ENCODE measurements around the gene CD83. TPM values are rescaled to one million over a fixed set of nuclear protein-coding genes. Genes with fewer than 3 reads are reported as not detected.

The CD83 gene
- total RNA-seq, 1 experiment from 2014 or later: 7.0 TPM

- H3T11ph ChIP-seq (ENCODE audit: low read length): no peak overlapping the region
- peaks cover 14% of the 10 kb centered on the region for H3K27me3 Mint-ChIP-seq (ENCODE audit: low read depth)
- peaks cover 0 to 5% (median 4%) of the 10 kb centered on the region in 3 experiments; a peak in 3 of 7 replicates for H3K36me3 Mint-ChIP-seq (ENCODE audit: insufficient read depth in 1 of 3, low read depth in 3 of 3)
These were observed 16.6 kb upstream of the CD83 start for GRCh38 chr6:14100966-14101365.

More at GRCh38 chr6:14100966-14101365, 16.6 kb upstream of the CD83 start:
- Mint-ChIP-seq H3K4me1 (0 out of 4 replicates have a peak, but pooled peaks cover 0 to 3% of the 10 kb centered on the region in 2 experiments), H3K9me3 (peaks cover 5% of the 10 kb centered on the region in 2 experiments; a peak in 4 of 5 replicates), H3K4me3 (no peak overlapping the region), H3K27ac (no peak overlapping the region)
- no peak overlapping the region for H3K4me2 ChIP-seq (ENCODE audit: insufficient read depth, insufficient read length, low read length)
- H3K14ac ChIP-seq (ENCODE audit: insufficient read depth, low read length): no peak overlapping the region
- H2BK20ac ChIP-seq (ENCODE audit: low read depth, low read length, poor library complexity, severe bottlenecking): no peak overlapping the region
- H3K79me2 ChIP-seq (ENCODE audit: insufficient read depth, low read length): no peaks in the 10 kb centered on the region
- no peaks in the 10 kb centered on the region for H3K27me3 ChIP-seq (ENCODE audit: insufficient read depth, low read length)
- no peaks in the 10 kb centered on the region for H3K79me1 ChIP-seq (ENCODE audit: insufficient read depth, low read depth, low read length, poor library complexity, severe bottlenecking)
- no peaks in the 10 kb centered on the region for H4K20me1 ChIP-seq (ENCODE audit: control insufficient read depth, insufficient read depth, insufficient read length)
- no peak overlapping the region for H2AFZ ChIP-seq (ENCODE audit: low read length)
- no peak overlapping the region for H3K9ac ChIP-seq (ENCODE audit: extremely low read depth, insufficient read length, low read length)
- H4K8ac ChIP-seq (replicated peaks; ENCODE audit: insufficient read length, low read depth, low read length): no peak overlapping the region
- no peak overlapping the region for H2AK5ac ChIP-seq (ENCODE audit: insufficient read length, low read length)
- H4K5ac ChIP-seq (ENCODE audit: insufficient read length, low read depth, low read length): no peak overlapping the region
- WGBS (ENCODE audit: extremely low coverage, insufficient read length, low lambda C conversion rate): no CpG with 5 or more reads among the region's 5 CpGs
- H3K18ac ChIP-seq (ENCODE audit: insufficient read length, low read depth, low read length): no peak overlapping the region
- H3K56ac ChIP-seq (ENCODE audit: insufficient read length, low read depth, low read length): no peak overlapping the region
- no peak overlapping the region for H2BK120ac ChIP-seq (ENCODE audit: low read depth, low read length, poor library complexity, severe bottlenecking)
- DNase-seq: no peak
- H3K4ac ChIP-seq (ENCODE audit: low read depth, low read length): no peak overlapping the region
- H3K23ac ChIP-seq (ENCODE audit: insufficient read length, low read depth, low read length): no peak overlapping the region
- H2BK15ac ChIP-seq (ENCODE audit: low read depth, low read length): no peak overlapping the region
- no peak overlapping the region for H2BK12ac ChIP-seq (ENCODE audit: insufficient read length, low read depth, low read length)
- H3K23me2 ChIP-seq (ENCODE audit: insufficient read length, low read depth, low read length, poor library complexity, severe bottlenecking): no peaks in the 10 kb centered on the region
- H3K27ac ChIP-seq (ENCODE audit: insufficient read length, low read depth, low read length): no peak overlapping the region
- H3K9me3 ChIP-seq (ENCODE audit: control insufficient read depth, low read depth, low read length): no peaks in the 10 kb centered on the region
- no peak overlapping the region for H2BK5ac ChIP-seq (ENCODE audit: insufficient read length, low read length)
- TF ChIP-seq CTCF (conservative IDR thresholded peaks at IDR 0.05): no peak
- no peak overlapping the region for H4K91ac ChIP-seq (ENCODE audit: insufficient read length, low read depth, low read length)
- H3K4me1 ChIP-seq (ENCODE audit: insufficient read depth, low read length): no peaks in the 10 kb centered on the region
